HG02943 (cell line): ENCODE results near the gene IL1RAP.

Source experiments
- ATAC-seq: cut with Tn5 transposase; IDR thresholded peaks from one replicate; pipeline ENCODE4 v1.9.1; 2021; ENCODE audit warnings: mild to moderate bottlenecking, low read depth, moderate library complexity; ENCODE audit not compliant: unreplicated experiment

The IL1RAP gene

DNA sequence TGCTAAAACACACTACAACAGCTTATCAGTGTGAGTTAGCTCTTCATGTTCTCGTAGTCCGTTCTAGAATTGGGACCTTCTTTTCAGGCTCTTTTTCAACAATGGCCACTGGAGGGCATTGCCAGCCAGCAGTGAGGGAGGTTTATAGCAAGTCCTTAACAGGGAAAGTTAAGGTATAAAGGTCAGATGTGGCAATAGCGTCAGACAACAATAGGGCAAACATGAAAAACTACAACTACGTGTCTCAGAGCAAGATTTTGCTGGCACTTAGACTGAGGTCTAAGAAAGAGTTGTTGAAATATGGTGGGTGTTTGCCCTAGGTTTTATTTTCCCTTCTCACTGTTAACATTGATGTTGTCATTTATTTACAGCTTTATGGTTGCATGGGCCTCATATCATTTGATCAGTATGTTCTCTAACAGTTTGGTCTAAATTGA lies 187.2 kb downstream of the IL1RAP start:
- no peak for ATAC-seq

DNA sequence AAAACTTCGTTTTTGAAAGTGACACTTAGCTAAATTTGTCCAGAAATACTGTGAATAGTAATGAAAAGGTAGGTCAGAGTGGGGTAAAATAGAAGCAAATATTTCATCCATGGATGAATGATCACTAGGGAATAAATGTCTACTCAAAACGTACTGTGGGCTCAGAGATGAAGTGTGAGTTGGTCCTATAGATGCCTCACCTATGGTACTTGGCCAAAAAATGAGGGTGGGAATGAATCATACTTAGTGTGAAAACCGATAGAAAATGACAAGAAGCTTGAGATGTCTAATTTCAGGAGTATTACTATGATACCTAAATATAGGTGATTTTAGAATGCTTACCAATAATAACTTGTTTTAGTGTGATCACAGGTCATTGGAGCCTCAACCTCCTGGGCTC lies 192.7 kb downstream of the IL1RAP start:
- ATAC-seq, result no peak
